NCI-H187 treated with DMSO at 0.1 percent for 48 hours (cell line): ENCODE results near the gene CAST.

Experiments
- DNase-seq: peaks from one replicate; lab custom pipeline; 2025; lab: John Stamatoyannopoulos, UW

The CAST gene

DNA sequence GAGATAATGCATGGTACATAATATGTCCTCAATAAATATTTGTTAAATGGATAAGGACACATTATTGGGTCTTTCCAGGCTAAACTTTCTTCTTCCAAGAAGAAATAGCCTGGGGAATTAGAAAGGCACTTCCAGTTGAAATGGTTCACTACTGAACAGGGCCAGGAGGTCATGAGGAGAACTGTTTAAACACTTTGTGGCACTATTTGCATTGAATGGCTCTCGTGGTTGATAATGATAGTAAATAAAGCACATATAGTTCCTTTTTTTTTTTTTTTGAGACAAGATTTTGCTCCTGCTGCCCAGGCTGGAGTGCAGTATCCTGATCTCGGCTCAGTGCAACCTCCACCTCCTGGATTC lies 19.9 kb upstream of the CAST start:
- DNase-seq, result no peak

- no peak for DNase-seq
Observed at GRCh38 chr5:96645091-96645490, 17.1 kb upstream of the CAST start.

- no peak for DNase-seq
Observed at GRCh38 chr5:96648023-96648422, 14.2 kb upstream of the CAST start.

- DNase-seq, result no peak
Observed at GRCh38 chr5:96648593-96648992, 13.6 kb upstream of the CAST start.

GRCh38 chr5:96649251-96649662 lies 12.9 kb upstream of the CAST start:
- DNase-seq, result no peak

DNA sequence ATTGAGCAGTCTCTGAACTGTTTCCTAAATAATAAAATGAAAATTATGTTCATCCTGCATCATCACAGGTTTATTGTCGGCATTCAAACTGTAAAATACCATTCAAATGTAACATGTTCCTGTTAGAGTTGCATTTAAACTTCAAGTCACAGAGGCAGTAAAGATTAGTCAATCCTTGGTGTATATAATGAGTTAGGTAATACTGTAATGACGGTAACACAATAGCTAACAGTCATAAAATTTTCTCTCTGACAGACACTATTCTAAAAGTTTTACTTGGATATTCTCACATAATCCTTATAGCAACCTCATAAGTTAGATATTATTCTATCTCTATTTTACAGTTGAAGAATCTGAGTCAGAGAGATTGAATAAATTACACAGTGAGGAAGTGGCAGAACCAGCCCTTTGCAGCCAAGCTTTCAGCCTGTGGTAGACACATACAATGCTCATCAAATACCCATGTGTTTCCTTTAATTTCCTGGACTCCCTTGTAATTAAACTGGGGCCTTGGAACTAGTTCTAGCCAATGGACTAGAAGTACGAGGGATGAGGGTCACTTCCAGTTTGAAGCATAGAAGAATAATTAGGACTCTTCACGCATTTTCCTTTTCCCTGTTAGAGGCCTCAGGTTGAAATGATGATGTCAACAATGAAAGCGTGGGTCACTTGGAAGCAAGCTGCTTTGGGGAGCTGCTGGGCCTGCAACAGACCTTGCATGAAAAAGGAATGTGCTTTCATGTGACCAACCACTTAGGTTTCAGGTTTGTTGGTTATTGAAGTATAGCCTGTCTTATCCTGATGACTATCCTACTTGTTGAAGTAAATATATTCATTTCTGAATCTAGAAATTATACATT lies 12.3 kb upstream of the CAST start:
- no peak for DNase-seq

DNA sequence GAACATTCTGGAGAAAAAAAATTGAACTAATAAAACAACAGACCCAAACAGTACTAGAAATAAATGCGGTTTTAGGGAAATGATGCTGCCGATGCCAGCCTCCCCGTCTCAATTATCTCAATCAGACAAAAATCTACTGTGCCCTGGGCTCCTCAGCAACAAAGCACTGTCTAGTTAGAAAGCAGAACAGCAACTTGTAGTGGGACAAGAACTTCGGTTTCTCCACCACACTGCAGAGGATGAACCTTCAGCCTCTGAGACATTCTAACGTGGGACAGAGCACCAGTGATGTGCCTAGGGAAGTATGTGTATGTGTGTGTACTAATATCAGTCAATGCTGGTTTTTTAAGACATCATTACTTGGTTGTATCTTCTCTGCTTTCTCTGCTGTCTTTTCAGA lies 11.1 kb upstream of the CAST start:
- DNase-seq, result no peak

DNA sequence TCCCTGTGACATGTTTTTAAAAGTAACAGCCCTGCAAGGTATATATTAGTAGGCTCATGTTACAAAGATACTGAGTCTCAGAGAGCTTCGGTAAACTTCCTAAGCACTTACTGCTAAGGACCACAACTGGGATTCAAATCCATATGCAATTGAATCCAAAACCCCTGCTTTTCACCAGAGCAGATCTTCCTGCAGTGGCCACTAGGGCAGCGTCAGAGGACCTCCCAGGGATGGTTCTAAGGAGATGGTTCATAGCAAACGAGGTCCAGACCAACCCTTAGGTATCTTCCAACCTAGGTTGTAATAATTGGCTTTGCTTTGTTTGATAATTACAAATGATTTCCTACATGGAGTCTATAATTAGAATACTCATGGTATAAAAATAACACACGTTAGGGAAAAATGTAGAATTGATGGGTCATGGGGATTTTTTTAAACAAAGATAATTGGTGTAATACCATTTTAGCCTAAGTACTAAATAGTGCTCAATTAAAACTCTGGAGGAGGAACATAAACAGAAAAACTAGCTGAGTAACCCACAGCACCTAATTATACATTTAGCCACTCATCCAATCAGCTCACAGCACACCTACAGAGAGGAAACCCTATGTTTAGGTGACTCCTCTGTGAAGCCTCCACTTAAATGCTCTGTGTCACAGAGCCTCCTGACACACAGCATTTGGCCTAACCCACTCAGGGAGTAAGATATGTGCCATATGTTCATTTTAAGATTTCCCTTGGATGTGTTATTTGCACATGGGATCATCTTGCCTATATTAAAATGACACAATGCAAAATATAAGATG lies 10.0 kb upstream of the CAST start:
- DNase-seq, result no peak

DNA sequence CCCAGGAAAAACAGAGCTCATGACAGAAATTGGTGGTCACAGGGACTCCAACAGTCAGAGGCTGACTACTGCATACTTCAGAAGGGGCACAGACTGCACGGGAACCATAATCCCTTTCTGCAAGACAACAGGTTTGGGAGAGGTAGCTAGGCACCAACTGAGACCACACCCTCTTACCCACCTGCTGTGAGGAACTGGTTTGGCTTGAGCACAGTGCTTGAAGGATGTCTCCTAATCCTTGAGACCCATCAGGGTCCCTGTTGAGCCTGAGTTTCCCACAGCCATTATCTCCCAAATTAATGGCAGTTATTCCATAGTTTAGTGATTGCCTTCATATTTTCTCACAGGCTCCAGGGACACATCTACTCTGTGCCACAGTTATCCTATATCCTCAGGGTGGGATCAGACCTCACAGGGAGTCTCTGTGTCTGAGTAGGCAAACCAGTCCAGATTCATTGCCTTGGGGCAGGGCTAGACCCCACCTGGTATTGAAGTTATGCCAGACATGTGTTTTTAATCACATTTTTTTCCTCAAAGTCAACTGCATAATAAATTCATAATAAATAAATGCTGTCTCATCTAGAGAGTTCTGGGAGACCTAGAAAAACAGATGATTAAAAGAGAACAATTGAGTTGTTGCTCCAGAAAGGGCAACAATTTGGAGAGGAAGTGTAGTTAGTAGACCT lies 9.3 kb upstream of the CAST start:
- DNase-seq, result no peak

GRCh38 chr5:96654209-96654608 lies 8.0 kb upstream of the CAST start:
- no peak for DNase-seq

DNA sequence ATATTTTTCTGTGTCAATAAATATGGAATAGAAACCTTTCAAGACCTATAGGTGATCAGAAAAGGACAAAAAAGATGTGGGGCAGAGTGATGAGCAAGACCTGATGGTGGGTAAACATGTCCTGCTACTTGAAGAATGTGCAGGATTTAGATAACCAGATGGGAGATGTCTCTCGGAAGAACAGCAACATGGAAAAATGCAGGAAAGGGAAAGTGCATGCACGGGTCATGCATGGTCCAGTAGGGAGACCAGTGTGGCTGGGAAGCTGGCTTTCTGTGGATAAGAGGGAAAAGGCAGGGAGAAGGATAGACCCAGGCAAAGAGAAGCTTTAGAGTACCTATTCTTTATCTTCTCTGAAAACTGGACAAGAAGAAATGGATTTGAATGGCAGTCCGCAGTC lies 7.1 kb upstream of the CAST start:
- DNase-seq, result no peak

DNA sequence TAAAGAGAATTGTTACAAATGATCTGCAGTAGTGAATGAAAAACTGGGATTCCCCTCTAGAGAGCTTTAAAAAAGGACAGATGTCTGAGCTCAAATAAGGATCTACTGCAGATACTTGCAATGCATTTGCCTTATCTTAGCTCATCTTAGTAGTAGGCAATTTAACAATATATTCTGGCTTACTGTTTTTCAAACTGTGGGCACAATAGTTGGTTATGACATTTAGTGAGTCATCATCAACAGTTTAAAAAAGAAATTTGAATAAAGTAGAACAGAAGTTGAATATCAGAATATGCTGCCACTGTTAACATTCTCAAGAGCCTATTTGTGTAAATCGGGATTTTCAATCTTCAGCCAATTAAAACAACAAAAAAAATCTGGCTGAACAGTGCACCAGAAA lies 6.7 kb upstream of the CAST start:
- DNase-seq, result no peak

DNA sequence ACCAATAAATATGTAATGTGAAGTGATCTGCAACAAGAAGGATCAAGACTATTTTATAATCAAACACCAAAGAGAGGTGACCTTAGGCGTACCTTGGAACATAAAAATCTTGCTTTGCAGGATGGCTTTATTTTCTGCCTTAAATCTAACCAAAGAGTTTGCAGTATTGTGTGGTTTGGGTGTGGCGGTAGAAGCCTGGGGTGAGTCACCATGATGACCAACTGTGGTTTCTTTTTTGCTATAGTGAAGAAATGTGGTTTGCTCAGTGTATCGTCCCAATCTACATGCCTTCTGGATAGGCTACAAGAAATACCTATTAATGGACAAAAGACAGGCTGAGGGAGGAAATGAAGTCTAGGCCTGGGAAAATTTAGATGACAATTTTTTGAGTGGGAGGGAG lies 5.1 kb upstream of the CAST start:
- DNase-seq, result no peak

- no peak for DNase-seq
Observed at GRCh38 chr5:96658272-96658671, 3.9 kb upstream of the CAST start.

DNA sequence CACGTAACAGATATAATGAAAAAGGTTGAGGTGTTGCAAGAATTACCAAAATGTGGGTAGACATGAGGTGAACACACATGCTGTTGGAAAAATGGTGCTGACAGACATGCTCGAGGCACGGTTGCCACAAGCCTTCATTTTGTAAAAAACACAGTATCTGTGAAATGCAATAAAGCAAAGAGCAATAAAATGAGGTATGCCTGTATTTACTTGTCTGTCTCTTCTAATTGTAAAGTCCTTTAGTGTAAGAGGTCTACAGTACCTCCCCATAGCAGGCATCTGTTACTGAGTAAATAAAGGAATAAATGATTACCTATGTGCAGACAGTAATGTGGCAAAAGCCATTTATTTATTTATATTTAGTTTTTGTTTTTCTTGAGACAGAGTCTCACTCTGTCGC lies 3.0 kb upstream of the CAST start:
- DNase-seq, result no peak

DNA sequence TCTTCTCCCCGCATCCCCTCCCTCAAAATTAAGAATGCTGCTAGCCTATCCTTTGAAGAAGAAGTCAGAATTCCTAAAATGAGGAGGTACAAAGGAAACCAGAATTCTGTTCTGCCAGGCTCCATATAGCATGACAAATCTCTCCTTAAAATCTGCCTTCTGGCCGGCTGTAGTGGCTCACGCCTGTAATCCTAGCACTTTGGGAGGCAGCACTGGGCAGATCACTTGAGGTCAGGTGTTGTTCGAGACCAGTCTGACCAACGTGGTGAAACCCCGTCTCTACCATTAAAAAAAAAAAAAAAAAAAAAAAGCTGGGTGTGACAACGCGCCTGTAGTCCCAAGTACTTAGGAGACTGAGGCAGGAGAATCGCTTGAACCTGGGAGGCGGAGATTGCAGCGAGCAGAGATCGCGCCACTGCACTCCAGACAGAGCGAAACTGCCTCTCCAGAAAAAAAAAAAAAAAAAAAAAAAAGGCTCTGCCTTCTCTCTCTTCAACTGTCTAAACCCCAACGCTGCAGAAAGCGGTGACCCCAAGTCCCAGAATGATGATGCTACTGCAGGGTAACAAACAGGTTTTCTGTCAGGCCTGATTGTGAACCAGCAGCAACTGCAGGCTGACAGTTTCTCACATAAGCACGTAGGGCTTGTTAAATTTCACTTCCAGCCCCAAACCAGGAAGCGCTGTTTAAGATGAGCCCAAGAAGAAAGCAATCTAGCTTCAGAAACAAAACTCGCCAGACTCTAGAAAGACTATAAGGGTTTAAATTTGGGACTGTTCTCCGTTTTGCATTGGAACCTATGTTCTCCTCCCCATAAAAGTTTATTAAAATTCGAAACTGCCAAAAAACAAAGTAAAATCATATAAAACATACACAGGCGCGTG lies 963 bp upstream of the CAST start:
- no peak for DNase-seq

GRCh38 chr5:96662725-96663518 lies 746 bp downstream of the CAST start:
- peak; percentile 26 for DNase-seq

- no peak for DNase-seq
Observed at GRCh38 chr5:96663608-96664007, 1.4 kb downstream of the CAST start.

DNA sequence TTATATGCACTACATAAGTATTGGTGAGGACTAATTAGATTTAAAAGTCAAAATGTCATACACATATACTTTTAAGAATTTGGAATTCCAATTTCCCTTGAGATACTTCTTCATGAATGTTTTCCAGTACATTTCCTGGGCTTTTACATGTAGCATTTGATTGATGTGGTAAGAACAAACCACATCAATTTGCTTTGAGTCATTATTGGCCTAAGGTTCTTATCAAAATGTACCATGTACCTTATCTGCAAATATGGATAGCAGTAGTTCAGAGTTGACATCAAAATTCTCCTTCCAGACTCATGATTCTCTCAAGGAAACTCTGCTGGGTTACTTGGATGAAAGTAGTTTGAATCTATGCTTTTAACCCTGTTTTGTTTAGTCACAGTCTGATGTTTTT lies 2.5 kb downstream of the CAST start:
- no peak for DNase-seq

DNA sequence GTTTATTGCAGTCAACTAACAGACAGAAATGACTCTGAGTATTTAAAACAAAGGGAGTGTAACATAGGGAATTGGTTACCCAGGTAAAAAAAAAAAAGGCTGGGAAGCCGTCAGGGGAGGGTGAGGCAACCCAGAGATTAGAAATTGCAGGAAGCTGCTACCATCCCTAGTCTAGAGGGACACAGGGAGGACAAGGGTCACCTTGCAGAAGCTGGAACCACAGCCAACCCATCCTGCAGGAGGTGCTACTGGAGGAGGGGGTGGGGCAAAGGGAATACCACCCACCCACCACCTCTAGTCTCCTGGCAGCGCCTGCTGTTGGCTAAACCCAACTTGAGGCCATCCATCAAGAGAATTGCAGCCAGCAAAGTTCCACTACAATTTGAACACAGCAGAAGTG lies 6.5 kb downstream of the CAST start:
- DNase-seq, result no peak

DNA sequence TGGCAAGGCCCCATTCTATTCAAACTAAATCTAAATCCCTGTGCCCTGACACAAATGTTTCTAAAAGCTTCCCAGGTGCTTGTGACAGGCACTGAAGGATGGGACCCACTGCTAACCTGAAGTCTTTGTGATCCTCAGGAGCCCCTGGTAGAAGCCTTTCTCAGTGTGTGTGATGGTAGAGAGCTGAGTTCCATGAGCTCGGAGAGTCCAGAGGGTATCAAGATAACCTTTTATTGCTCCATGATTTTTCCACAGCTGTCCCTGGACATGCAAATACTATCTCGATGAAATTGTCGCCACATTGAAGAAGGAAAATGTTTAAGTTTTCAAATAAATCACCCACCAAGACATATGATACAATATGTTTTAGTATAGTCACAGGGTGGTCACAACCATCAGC lies 7.7 kb downstream of the CAST start:
- no peak for DNase-seq
